Keratinocyte (primary cell): ENCODE results near the gene DHX34. TPM values are rescaled to one million over a fixed set of nuclear protein-coding genes. Genes with fewer than 3 reads are reported as not detected.

ENCODE experiments used
- DNase-seq: peaks from one replicate; pipeline ENCODE4 v3.0.0-alpha.2; 2011; ENCODE audit warnings: low read depth, missing footprints, low spot score
- FAIRE-seq: peaks from 2 replicates; lab custom pipeline; 2011; peaks lifted over from hg19 to GRCh38; lab: Jason Lieb, UNC
- H2AFZ ChIP-seq: 2 replicates; pipeline ENCODE4 v1.6.0; 2012; ENCODE audit warnings: low read length, control low read depth, inconsistent platforms; ENCODE audit not compliant: control insufficient read depth
- H3K27ac ChIP-seq: 2 replicates; pipeline ENCODE4 v1.5.1; 2011; ENCODE audit warnings: low read length; ENCODE audit not compliant: control insufficient read depth, insufficient read depth
- H3K27me3 ChIP-seq: 3 replicates; pipeline ENCODE4 v1.6.0; 2011; ENCODE audit warnings: low read length; ENCODE audit not compliant: control insufficient read depth, insufficient read depth; ENCODE audit errors: extremely low read depth
- H3K36me3 ChIP-seq, 2 experiments: 2 replicates in 1 of 2; 3 replicates in 1 of 2; pipeline ENCODE4 v1.5.1; 2011; ENCODE audit warnings: low read length in 2 of 2, mild to moderate bottlenecking in 1 of 2; ENCODE audit not compliant: control insufficient read depth in 2 of 2, insufficient read depth in 2 of 2; ENCODE audit errors: extremely low read depth in 1 of 2
- H3K4me1 ChIP-seq: 3 replicates; pipeline ENCODE4 v1.5.1; 2011; ENCODE audit warnings: low read length; ENCODE audit not compliant: control insufficient read depth, insufficient read depth; ENCODE audit errors: extremely low read depth
- H3K4me2 ChIP-seq: 3 replicates; pipeline ENCODE4 v1.6.0; 2011; ENCODE audit warnings: low read depth, low read length; ENCODE audit not compliant: control insufficient read depth, insufficient read depth; ENCODE audit errors: extremely low read depth
- H3K4me3 ChIP-seq, 3 experiments: fragments of 200-600 bp in 1 of 3; sonication (generic) in 1 of 3; 2 replicates in 2 of 3; 3 replicates in 1 of 3; pipeline ENCODE4 v1.5.1; 2011 to 2016; ENCODE audit warnings: low read length in 3 of 3, mild to moderate bottlenecking in 3 of 3, control low read depth in 2 of 3, inconsistent platforms in 1 of 3, low read depth in 1 of 3, mixed read lengths in 1 of 3, mixed run types in 1 of 3, moderate library complexity in 1 of 3; ENCODE audit not compliant: control insufficient read depth in 2 of 3, insufficient read depth in 2 of 3; ENCODE audit errors: extremely low read depth in 1 of 3
- H3K79me2 ChIP-seq: 2 replicates; pipeline ENCODE4 v1.6.0; 2012; ENCODE audit warnings: low read length; ENCODE audit not compliant: control insufficient read depth, insufficient read depth
- H3K9ac ChIP-seq: 3 replicates; pipeline ENCODE4 v1.6.0; 2011; ENCODE audit warnings: low read length; ENCODE audit not compliant: control insufficient read depth, insufficient read depth; ENCODE audit errors: extremely low read depth
- H3K9me1 ChIP-seq: 3 replicates; pipeline ENCODE4 v1.6.0; 2011; ENCODE audit warnings: low read length; ENCODE audit not compliant: control insufficient read depth, insufficient read depth; ENCODE audit errors: extremely low read depth
- H3K9me3 ChIP-seq: 2 replicates; pipeline ENCODE4 v1.5.1; 2012; ENCODE audit warnings: low read depth, low read length; ENCODE audit not compliant: control insufficient read depth
- H4K20me1 ChIP-seq: 3 replicates; pipeline ENCODE4 v1.6.0; 2011; ENCODE audit warnings: low read length; ENCODE audit not compliant: control insufficient read depth, insufficient read depth; ENCODE audit errors: extremely low read depth
- CTCF ChIP-seq, 3 experiments: IDR thresholded peaks in 1 of 3; conservative IDR thresholded peaks in 1 of 3; optimal IDR thresholded peaks in 1 of 3; 2 replicates in 2 of 3; 3 replicates in 1 of 3; pipeline versions ENCODE3 to v1.5.1; 2011; ENCODE audit warnings: low read length in 3 of 3, mild to moderate bottlenecking in 3 of 3, moderate library complexity in 2 of 3, control low read depth in 1 of 3, inconsistent platforms in 1 of 3; ENCODE audit not compliant: insufficient read depth in 2 of 3; ENCODE audit errors: extremely low read depth in 1 of 3
- EZH2 ChIP-seq: IDR thresholded peaks from one replicate; pipeline ENCODE4 v1.6.1; 2012; ENCODE audit warnings: inconsistent platforms, mild to moderate bottlenecking, low read length, moderate library complexity
- dilution Hi-C: fragments of 300-500 bp; cut with MboI; formaldehyde crosslinking; loops from one replicate; pipeline ENCODE4 v1.7.0; 2020; ENCODE audit warnings: low sequenced_read_pairs; ENCODE audit not compliant: extremely low pct_ligation_motif_present
- polyA plus RNA-seq, 5 experiments: library from polyadenylated mRNA; depleted of rRNA in 3 of 5; stranded (reverse) in 3 of 5; stranded (forward) in 1 of 5; unstranded in 1 of 5; fragments of >200 nt; gene quantifications; 1 replicate in 1 of 5; 2 replicates in 3 of 5; 3 replicates in 1 of 5; pipeline versions ENCODE4 v1.2.1 to v1.2.3, GENCODE V29; 2011 to 2012; ENCODE audit warnings: missing spikeins in 2 of 5, low read depth in 1 of 5, low replicate concordance in 1 of 5

Gene DHX34
- polyA plus RNA-seq, 1 donor (not counting 4 experiments of a cell fraction or from before 2014, with no cell fraction given): 6.4 TPM

GRCh38 chr19:47413941-47414340, 64.8 kb downstream of the DHX34 start:
- Histone ChIP-seq H3K4me1 (peaks cover 4% of the 10 kb centered on the region), H3K9me1 (no peaks in the 10 kb centered on the region), H3K27me3 (peaks cover 40% of the 10 kb centered on the region), H3K4me2 (no peak overlapping the region), H4K20me1 (peaks cover 4% of the 10 kb centered on the region), H3K27ac (no peak overlapping the region), H3K9ac (no peak overlapping the region), H2AFZ (no peak overlapping the region), H3K4me3 (no peak overlapping the region), H3K9me3 (no peaks in the 10 kb centered on the region), H3K79me2 (no peaks in the 10 kb centered on the region), H3K36me3 (no peaks in the 10 kb centered on the region)
- DNase-seq (no peak), FAIRE-seq (no peak)
- dilution Hi-C loops: no loop called here
- TF ChIP-seq EZH2: no peak
- no peak for TF ChIP-seq CTCF (optimal IDR thresholded peaks at IDR 0.05 in 1 of 3, IDR thresholded peaks at IDR 0.05 in 1 of 3, conservative IDR thresholded peaks at IDR 0.05 in 1 of 3; ENCODE audit: extremely low read depth in 1 of 3, insufficient read depth in 2 of 3, low read length in 3 of 3)

- FAIRE-seq (no peak), DNase-seq (no peak)
- no peak overlapping the region for H3K4me3 ChIP-seq
- no peak overlapping the region for H3K27ac ChIP-seq
- dilution Hi-C loops: no loop called here
- H4K20me1 ChIP-seq: peaks cover 4% of the 10 kb centered on the region
- H3K9me3 ChIP-seq: no peaks in the 10 kb centered on the region
- H3K9ac ChIP-seq: no peak overlapping the region
- no peak overlapping the region for H2AFZ ChIP-seq
- no peaks in the 10 kb centered on the region for H3K79me2 ChIP-seq
- TF ChIP-seq EZH2 (no peak), CTCF (optimal IDR thresholded peaks at IDR 0.05 in 1 of 3, IDR thresholded peaks at IDR 0.05 in 1 of 3, conservative IDR thresholded peaks at IDR 0.05 in 1 of 3; ENCODE audit: extremely low read depth in 1 of 3, insufficient read depth in 2 of 3, low read length in 3 of 3) (peak in 2 of 3 experiments; percentile 44 to 78)
- no peaks in the 10 kb centered on the region for H3K9me1 ChIP-seq
- peaks cover 4% of the 10 kb centered on the region for H3K4me1 ChIP-seq
- H3K27me3 ChIP-seq: peaks cover 45% of the 10 kb centered on the region
- no peaks in the 10 kb centered on the region for H3K36me3 ChIP-seq
- H3K4me2 ChIP-seq: no peak overlapping the region
Measured at GRCh38 chr19:47414469-47414868, 65.4 kb downstream of the DHX34 start.
